ENCODE data around the gene DNAJA4. TPM values are rescaled to one million over a fixed set of nuclear protein-coding genes. Genes with fewer than 3 reads are reported as not detected.

Gene DNAJA4
- total and polyA plus RNA-seq, 3 experiments from 2014 or later, result 12.3 to 35.3 (median 32.6) TPM

- CTCF ChIA-PET, result interaction anchor here (1.1 to 1.6 kb wide), 3 partner anchors 14 to 95 kb away, joined by 3 read pairs; partner anchors contain the start of gene CIB2
- POLR2A ChIA-PET, result interaction anchor here (0.6 kb wide), 1 partner anchor 9 kb away, joined by 3 read pairs; no protein-coding TSS in a partner anchor
- Mint-ChIP-seq H3K27ac (peak overlapping the region in 4 of 8 donors; percentile 38 to 68 (median 50)), H3K4me3 (peak overlapping the region in 4 of 7 donors; percentile 21 to 52 (median 36)), H3K27me3 (no peaks in the 10 kb centered on the region), H3K9me3 (no peaks in the 10 kb centered on the region), H3K4me1 (peaks cover 14 to 27% (median 23%) of the 10 kb centered on the region in 3 donors), H3K36me3 (no peaks in the 10 kb centered on the region)
- H3K36me3 ChIP-seq (ENCODE audit: insufficient read depth, low read length), result no peaks in the 10 kb centered on the region
- peaks cover 9% of the 10 kb centered on the region for H3K4me1 ChIP-seq (ENCODE audit: insufficient read depth, low read length)
- no peaks in the 10 kb centered on the region for H3K9me3 ChIP-seq (ENCODE audit: low read length)
- no peak for DNase-seq
- no peak overlapping the region for H3K27ac ChIP-seq (ENCODE audit: low read depth, low read length)
- no peaks in the 10 kb centered on the region for H3K27me3 ChIP-seq (ENCODE audit: insufficient read depth, low read length, poor library complexity, severe bottlenecking)
- H3K4me3 ChIP-seq (ENCODE audit: low read length), result no peak overlapping the region
Observed at GRCh38 chr15:78225783-78226541, 38.4 kb upstream of the DNAJA4 start.

DNA sequence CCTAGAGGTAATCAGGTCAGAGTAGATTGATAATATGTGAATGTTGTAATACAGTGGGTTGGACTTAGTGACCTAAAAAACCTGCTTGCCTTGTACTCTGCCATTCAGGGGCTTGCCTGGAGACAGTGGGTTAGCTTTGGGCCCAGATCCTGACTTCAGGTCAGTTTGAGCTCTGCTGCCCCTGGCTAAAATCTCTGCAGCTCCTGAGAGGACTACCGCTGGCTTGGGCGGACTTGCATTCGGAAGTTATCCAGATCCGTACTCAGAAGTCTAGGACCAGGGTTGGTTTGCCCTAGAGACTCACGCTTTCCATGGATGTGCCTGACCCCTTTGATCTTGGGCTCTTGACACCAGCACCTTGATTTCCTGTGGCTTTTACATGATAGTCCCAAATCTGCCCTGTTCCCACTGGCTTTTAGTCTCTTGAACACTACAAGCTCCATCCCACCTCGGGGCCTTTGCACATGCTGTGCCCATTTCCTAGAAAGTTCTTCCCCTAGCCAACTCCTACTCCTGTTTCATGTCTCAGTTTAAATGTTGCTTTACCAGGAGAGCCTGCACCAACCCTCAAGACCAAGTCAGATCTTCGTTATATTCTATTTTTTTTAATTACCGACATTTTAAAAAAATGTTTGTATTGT is 35.9 kb upstream of the DNAJA4 start:
- Mint-ChIP-seq H3K4me1 (peaks cover 8 to 19% (median 16%) of the 10 kb centered on the region in 3 donors), H3K27ac (no peak overlapping the region), H3K27me3 (peaks cover 0 to 2% of the 10 kb centered on the region in 2 donors), H3K4me3 (no peak overlapping the region), H3K36me3 (no peaks in the 10 kb centered on the region), H3K9me3 (no peaks in the 10 kb centered on the region)
- ChIA-PET CTCF (interaction anchor here (0.8 to 1.9 kb wide), 2 partner anchors 13 to 270 kb away, joined by 3 to 4 read pairs; no protein-coding TSS in a partner anchor), POLR2A (no interaction called here)
- Histone ChIP-seq H3K27ac (ENCODE audit: low read depth, low read length) (no peak overlapping the region), H3K36me3 (ENCODE audit: insufficient read depth, low read length) (no peaks in the 10 kb centered on the region), H3K4me3 (ENCODE audit: low read length) (no peak overlapping the region), H3K27me3 (ENCODE audit: insufficient read depth, low read length, poor library complexity, severe bottlenecking) (no peaks in the 10 kb centered on the region), H3K4me1 (ENCODE audit: insufficient read depth, low read length) (peaks cover 7% of the 10 kb centered on the region), H3K9me3 (ENCODE audit: low read length) (no peaks in the 10 kb centered on the region)
- no peak for DNase-seq

DNA sequence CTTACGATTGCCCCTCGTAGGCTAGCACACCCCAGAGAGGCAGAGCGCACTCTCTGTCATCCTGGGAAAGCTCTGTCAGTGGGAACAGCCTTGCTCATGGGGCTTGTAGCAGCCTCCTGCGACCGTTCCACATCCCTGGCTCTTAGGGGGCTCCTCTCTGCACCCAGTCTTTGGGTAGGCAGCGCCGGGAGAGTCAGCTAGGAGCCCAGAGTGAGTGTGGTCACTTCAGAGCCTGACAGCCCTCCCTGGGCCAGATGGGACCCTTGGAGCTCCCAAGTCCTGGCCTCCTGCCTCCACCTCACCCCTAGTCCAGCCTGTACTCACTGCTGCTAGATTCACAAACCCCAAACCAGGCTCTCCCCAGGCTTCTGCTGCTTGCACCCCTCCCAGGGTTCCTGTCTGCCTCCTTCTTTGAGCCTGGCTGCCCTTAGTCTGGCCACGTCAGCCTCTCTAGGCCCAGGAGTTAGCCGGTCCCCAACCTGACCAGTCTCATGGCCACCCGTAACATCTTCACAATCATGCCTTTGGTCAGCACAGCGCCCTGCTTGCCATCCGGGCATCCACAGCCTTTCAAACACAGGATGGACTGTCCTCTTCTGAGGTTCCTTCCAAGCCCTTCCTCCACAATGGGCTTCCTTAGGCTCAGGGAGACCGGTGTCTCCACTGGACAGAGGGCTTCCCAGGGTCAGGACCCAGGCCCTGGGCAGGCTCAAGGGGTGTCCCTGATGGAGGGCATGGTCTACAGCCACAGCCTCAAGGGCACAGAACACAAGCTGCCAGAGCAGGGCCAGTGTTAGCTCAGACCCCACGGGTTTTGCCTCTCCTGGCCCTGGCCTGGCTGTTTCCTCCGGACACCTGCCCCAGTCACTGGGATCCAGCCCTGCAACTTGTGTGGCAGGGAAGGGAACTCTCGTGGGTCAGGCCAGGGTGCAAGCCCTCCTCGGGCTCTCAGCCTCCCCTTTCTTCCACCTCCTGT is 34.6 kb upstream of the DNAJA4 start:
- H3K4me1 Mint-ChIP-seq, result peaks cover 4 to 9% (median 8%) of the 10 kb centered on the region in 3 donors
- H3K27me3 Mint-ChIP-seq, result peaks cover 2 to 11% of the 10 kb centered on the region in 2 donors
- H3K9me3 Mint-ChIP-seq, result no peaks in the 10 kb centered on the region
- H3K36me3 Mint-ChIP-seq, result no peaks in the 10 kb centered on the region
- H3K9me3 ChIP-seq (ENCODE audit: low read length), result no peaks in the 10 kb centered on the region
- H3K4me1 ChIP-seq (ENCODE audit: insufficient read depth, low read length), result no peaks in the 10 kb centered on the region
- no peak overlapping the region for H3K4me3 Mint-ChIP-seq
- no peaks in the 10 kb centered on the region for H3K27me3 ChIP-seq (ENCODE audit: insufficient read depth, low read length, poor library complexity, severe bottlenecking)
- H3K4me3 ChIP-seq (ENCODE audit: low read length), result no peak overlapping the region
- POLR2A ChIA-PET, result no interaction called here
- H3K27ac ChIP-seq (ENCODE audit: low read depth, low read length), result no peak overlapping the region
- CTCF ChIA-PET, result no interaction called here
- no peak overlapping the region for H3K27ac Mint-ChIP-seq
- H3K36me3 ChIP-seq (ENCODE audit: insufficient read depth, low read length), result no peaks in the 10 kb centered on the region
- DNase-seq, result no peak

DNA sequence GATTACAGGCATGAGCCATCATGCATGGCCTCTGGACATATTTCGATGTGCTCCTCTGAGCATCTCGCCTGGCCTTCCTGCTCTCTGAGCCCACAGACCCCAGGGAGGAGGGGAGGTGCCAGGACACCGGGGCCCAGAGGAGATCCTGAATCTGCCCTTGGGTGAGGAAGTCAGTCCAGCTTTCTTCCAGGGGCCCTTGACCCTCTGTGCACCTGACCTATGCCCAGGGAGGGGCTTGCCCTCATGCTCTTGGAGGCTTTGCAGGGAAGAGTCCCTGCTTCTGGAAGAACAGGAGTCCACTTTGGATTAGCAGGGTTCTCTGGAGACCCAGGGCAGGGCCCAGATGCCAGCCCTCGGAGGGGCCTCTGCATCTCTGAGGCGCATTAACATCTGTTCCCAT is 31.4 kb upstream of the DNAJA4 start:
- H3K27me3 ChIP-seq (ENCODE audit: insufficient read depth, low read length, poor library complexity, severe bottlenecking), result no peaks in the 10 kb centered on the region
- CTCF ChIA-PET, result interaction anchor here (0.8 kb wide), 1 partner anchor 274 kb away, joined by 3 read pairs; no protein-coding TSS in a partner anchor
- DNase-seq, result no peak
- no peaks in the 10 kb centered on the region for H3K36me3 ChIP-seq (ENCODE audit: insufficient read depth, low read length)
- Mint-ChIP-seq H3K36me3 (no peaks in the 10 kb centered on the region), H3K4me1 (peaks cover 0 to 1% (median 0%) of the 10 kb centered on the region in 3 donors), H3K4me3 (no peak overlapping the region), H3K9me3 (no peaks in the 10 kb centered on the region), H3K27ac (no peak overlapping the region), H3K27me3 (peaks cover 4 to 17% of the 10 kb centered on the region in 2 donors)
- no peaks in the 10 kb centered on the region for H3K4me1 ChIP-seq (ENCODE audit: insufficient read depth, low read length)
- H3K27ac ChIP-seq (ENCODE audit: low read depth, low read length), result no peak overlapping the region
- H3K9me3 ChIP-seq (ENCODE audit: low read length), result no peaks in the 10 kb centered on the region
- POLR2A ChIA-PET, result no interaction called here
- no peak overlapping the region for H3K4me3 ChIP-seq (ENCODE audit: low read length)

GRCh38 chr15:78233496-78233895 is 30.9 kb upstream of the DNAJA4 start:
- H3K4me1 Mint-ChIP-seq, result peaks cover 0 to 1% (median 0%) of the 10 kb centered on the region in 3 donors
- Histone ChIP-seq H3K27ac (ENCODE audit: low read depth, low read length) (no peak overlapping the region), H3K36me3 (ENCODE audit: insufficient read depth, low read length) (no peaks in the 10 kb centered on the region), H3K9me3 (ENCODE audit: low read length) (no peaks in the 10 kb centered on the region), H3K4me1 (ENCODE audit: insufficient read depth, low read length) (no peaks in the 10 kb centered on the region), H3K27me3 (ENCODE audit: insufficient read depth, low read length, poor library complexity, severe bottlenecking) (no peaks in the 10 kb centered on the region), H3K4me3 (ENCODE audit: low read length) (no peak overlapping the region)
- H3K27me3 Mint-ChIP-seq, result peaks cover 4 to 17% of the 10 kb centered on the region in 2 donors
- H3K9me3 Mint-ChIP-seq, result no peaks in the 10 kb centered on the region
- POLR2A ChIA-PET, result no interaction called here
- CTCF ChIA-PET, result no interaction called here
- H3K36me3 Mint-ChIP-seq, result no peaks in the 10 kb centered on the region
- peak overlapping the region in 1 of 8 donors; percentile 89 for H3K27ac Mint-ChIP-seq
- DNase-seq, result no peak
- no peak overlapping the region for H3K4me3 Mint-ChIP-seq

DNA sequence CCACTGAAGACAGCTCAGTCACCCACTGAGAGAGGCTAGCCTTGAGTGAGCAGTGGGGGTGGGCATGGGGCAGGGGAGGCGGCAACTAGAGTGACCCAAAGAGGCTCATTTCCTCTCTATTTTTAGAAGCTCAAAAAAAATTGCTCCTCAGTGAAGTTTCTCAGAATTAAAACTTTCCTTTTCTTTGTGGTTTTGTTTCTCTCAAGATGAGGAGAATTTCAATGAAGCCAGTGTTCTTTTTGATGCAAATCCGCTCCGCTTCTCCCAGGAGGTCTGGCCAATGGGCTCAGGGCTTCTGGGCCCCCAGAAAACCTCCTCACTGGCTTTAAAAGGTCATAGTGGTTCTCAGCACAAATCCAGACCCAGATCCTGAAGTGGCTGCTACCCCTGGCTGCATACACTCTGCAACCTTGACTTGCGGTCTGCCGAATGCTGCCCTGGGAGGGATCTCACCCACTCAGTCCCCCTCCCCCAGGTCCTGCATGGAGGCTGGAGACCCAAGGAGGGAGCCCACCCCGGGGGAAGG is 29.8 kb upstream of the DNAJA4 start, which contains the start of gene ACSBG1:
TSS of gene ACSBG1 (minus strand) at position 51 of the 526 bp plus-strand sequence. CDS start 64 bp downstream, outside the sequence.
- CTCF ChIA-PET, result no interaction called here
- Histone ChIP-seq H3K27ac (ENCODE audit: low read depth, low read length) (no peak within 1 kb of the TSS), H3K9me3 (ENCODE audit: low read length) (no peaks in the 10 kb centered on the region), H3K4me1 (ENCODE audit: insufficient read depth, low read length) (no peaks in the 10 kb centered on the region), H3K27me3 (ENCODE audit: insufficient read depth, low read length, poor library complexity, severe bottlenecking) (no peaks in the 10 kb centered on the region), H3K36me3 (ENCODE audit: insufficient read depth, low read length) (no peaks in the 10 kb centered on the region), H3K4me3 (ENCODE audit: low read length) (no peak within 1 kb of the TSS)
- POLR2A ChIA-PET, result no interaction called here
- Mint-ChIP-seq H3K4me1 (peaks cover 0 to 1% (median 0%) of the 10 kb centered on the region in 3 donors), H3K4me3 (no peak within 1 kb of the TSS), H3K9me3 (no peaks in the 10 kb centered on the region), H3K27me3 (peaks cover 4 to 17% of the 10 kb centered on the region in 2 donors), H3K27ac (peak within 1 kb of the TSS in 2 of 8 donors; percentile 85 to 89), H3K36me3 (no peaks in the 10 kb centered on the region)
- DNase-seq, result no peak

GRCh38 chr15:78236491-78236890 is 27.9 kb upstream of the DNAJA4 start:
- H3K9me3 Mint-ChIP-seq, result no peaks in the 10 kb centered on the region
- no peak overlapping the region for H3K27ac ChIP-seq (ENCODE audit: low read depth, low read length)
- H3K4me1 Mint-ChIP-seq, result peaks cover 3 to 4% (median 3%) of the 10 kb centered on the region in 3 donors
- no peak overlapping the region for H3K4me3 Mint-ChIP-seq
- H3K36me3 ChIP-seq (ENCODE audit: insufficient read depth, low read length), result no peaks in the 10 kb centered on the region
- DNase-seq, result no peak
- POLR2A ChIA-PET, result no interaction called here
- no peaks in the 10 kb centered on the region for H3K9me3 ChIP-seq (ENCODE audit: low read length)
- H3K27ac Mint-ChIP-seq, result no peak overlapping the region
- peaks cover 4 to 17% of the 10 kb centered on the region in 2 donors for H3K27me3 Mint-ChIP-seq
- CTCF ChIA-PET, result interaction anchor here (1.1 kb wide), 1 partner anchor 42 kb away, joined by 3 read pairs; no protein-coding TSS in a partner anchor
- no peaks in the 10 kb centered on the region for H3K36me3 Mint-ChIP-seq
- H3K4me1 ChIP-seq (ENCODE audit: insufficient read depth, low read length), result no peaks in the 10 kb centered on the region
- no peak overlapping the region for H3K4me3 ChIP-seq (ENCODE audit: low read length)
- no peaks in the 10 kb centered on the region for H3K27me3 ChIP-seq (ENCODE audit: insufficient read depth, low read length, poor library complexity, severe bottlenecking)

All from CD8-positive, alpha-beta memory T cell (primary cell).